HG03558 (cell line): ENCODE data around the gene WIPI1.

Experiments
- ATAC-seq: cut with Tn5 transposase; IDR thresholded peaks from one replicate; pipeline ENCODE4 v1.9.1; 2021; ENCODE audit warnings: moderate number of reproducible peaks; ENCODE audit not compliant: unreplicated experiment; ENCODE audit errors: extremely low read depth

Gene WIPI1

DNA sequence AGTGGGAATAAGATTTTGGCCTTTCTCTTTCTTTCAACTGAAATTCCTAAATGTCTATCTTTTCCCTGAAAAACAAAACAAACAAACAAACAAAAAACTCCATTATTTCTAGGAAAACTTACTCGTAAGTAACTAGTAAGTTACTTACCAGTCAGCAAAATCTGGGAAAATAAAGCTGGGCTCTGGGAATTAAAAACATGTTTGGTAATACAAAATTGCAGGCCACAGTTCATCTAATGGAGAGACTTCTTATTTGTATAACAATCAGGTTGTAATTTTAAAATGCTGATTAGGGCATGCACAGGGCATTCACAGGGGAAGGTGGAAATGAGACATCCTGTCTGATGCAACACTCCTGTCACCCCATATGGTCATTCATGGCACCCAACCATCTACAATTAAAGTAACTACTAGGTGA is 3.8 kb upstream of the WIPI1 start:
- ATAC-seq = no peak

DNA sequence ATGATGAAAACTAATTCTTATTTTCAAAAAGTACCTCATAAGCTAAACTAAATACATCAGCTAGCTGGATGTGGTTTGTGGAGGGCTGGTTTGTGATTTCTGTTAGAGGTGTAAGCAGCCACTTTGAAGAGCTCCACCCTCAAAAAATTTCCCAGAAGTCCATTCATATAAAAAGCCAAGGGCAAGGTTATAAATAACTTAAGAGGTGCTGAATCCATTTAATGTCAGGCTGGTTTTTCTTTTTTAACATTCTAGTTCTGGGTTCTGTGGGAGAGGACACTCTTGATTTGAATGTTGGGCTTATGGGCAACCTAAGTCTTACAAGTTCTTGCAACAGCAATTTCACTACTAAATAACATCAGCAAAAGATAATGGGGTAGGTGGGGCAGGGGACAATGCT is 3.4 kb upstream of the WIPI1 start:
- ATAC-seq = no peak

DNA sequence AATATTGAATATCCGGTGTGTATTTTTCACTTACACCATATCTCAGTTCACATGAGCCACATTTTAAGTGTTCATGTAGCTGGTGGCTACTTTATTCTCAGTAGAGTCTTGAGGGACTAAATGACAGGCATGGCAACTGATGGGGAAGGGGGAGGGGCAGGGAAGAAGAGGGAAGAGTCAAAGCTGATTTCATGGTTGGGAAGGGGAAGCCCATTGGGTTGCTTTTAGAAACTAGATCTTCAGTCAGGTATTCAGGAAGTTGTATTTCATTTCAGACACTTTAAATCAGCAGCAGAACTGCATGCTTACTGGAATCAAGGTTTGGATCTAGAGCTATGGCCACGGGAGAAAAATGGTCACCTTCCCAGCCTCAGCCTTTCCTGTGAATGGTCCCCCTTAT is 2.9 kb upstream of the WIPI1 start:
- no peak for ATAC-seq

DNA sequence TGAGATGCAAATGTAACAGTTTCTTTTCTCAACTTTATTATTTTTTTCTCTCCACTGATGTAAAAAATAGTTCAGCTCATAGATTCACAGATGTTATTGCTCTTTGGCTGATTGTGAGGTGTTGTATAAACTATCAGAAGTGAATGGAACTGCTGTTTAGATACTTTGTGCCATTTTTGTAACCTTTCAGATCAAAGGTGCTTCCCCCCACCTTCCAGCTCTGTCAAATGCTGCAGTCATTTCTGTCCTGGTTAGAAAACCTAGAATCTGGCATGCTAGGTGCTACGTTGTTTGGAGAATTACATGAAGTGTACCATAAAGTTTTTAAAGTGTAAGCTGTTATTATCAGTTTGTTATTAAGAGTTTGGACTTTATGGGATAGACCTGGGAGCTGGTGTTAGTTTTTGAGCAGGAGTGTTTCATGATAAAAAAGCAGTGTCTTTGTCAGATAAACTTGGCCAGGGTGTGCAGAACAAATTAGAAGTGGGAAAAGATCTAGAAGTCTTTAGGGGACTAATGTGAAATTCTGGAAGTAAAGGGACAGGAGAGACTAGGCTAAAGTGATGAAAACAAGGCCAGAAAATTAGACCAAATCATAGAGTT is 1.8 kb upstream of the WIPI1 start:
- peak; percentile 29 for ATAC-seq

DNA sequence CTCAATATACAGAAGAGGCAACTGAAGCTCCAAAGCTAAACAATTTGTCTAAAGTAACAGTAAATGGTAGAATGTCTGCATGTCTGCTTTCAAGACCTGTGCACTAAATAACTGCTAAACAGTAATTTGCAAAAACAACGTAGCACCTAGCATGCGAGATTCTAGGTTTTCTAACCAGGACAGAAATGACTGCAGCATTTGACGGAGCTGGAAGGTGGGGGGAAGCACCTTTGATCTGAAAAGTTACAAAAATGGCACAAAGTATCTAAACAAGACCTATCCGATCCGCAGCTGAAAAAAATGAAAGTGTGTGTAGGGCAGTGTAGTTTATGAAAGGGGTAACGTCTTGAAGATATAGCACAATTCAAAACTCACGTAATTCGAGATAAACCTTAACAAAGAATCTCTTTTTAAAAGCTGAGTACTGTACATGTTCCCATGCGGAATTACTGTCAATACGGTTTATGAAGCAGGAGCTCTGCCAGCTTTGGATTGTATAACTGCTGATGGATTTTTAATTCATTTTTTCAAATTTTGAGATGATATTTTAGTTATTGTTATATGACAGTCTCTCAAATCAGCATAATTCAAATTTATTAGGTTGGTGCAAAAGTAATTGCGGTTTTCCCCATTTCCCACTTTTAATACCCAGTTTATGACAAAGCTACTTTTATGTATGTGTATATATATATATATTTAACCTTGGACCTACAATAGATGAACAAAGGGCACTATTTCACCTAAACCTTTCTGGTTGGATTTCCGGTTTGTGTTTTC is 1.2 kb upstream of the WIPI1 start:
- ATAC-seq = no peak

DNA sequence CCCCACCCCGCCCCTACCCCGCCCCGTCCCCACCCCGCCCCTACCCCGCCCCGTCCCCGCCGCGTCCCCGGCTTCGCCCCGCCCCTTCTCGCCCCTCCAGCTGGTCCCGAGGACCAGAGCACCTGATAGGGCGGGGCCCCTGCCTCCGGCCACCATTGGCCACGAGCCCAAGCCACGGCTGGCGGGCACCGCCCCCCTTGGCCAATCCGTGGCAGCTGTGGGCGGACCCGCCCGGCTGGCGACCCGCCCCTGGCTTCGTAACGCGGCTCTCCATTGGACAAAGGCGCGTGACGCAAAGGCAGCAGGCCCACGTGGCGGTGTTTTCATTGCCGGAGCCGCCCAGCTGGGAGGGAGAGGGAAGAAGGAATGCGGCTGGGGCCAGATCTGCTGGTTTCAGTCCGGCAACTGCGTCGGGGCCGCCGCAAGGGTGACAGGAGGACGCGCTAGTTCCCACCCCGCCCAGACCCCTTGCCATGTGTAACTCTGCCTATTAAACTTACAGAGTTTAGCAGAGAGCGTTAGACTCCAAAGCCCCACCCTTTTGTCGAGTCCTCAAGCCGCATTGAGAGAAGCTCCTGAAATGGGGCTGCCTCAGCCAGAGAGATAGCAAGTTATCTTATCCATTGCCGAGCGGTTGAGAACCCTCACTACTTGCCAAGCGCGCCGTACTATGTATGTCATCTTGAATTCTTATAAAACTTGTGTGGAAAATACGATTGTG is 403 bp upstream of the WIPI1 start:
- ATAC-seq = peak; percentile 43

DNA sequence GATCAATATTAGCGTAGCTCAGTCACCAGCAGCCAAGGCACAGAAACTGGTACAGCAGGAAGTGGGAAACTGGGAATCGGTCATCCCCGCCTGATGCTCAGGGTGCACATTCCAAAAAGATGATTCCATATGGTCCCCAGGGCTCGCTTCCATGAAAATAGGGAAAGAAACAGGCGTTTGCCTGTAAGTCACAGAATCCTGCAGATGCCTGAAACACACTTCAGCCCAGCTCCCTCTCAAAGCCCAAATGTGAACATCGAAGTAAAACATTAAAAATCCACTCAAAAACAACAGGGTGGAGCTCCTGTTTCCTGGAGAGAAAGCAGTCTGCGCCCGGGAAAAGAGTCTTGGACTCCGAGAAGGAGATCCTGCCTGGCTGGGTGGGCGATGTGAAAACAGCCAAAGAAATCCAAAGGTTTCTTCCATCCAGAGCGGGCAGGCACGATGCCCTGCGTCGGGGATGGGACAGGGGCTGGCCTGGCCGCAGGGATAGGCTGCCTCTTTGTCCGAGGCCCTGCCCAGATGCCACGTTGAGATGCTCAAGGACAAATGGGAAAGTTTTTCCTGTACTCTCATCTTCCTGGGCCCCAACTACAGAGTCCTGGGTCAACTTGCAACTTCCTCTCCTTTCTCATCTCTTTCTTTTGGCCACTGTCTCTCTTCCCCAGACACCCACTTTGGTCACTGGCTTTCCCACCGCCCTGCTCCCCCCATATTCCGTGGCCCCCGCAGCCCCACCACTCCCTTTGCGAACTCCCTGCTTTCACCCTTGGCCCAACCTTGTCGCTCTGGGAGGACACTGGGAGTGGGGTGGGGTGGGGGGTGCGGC is 743 bp downstream of the WIPI1 start:
- ATAC-seq = no peak

DNA sequence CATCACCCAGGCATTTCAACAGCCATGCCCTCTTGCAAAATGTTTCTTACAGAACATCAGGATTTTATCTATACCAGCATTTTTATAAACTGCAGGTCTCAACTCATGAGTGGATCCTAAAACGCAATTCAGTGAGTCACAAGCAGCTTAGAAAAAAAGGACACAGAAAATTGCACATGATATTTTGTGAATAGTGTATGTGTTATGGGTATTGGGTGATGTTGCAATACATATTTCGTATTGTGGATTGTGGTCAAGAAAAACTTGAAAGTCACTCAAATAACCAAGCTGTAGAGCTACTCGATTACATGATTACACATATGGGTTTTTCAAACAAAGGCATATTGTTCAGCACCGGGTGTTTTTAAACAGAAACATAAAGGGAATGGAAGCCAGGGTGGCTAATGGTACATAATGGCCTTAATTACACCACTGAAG is 1.4 kb downstream of the WIPI1 start:
- no peak for ATAC-seq

DNA sequence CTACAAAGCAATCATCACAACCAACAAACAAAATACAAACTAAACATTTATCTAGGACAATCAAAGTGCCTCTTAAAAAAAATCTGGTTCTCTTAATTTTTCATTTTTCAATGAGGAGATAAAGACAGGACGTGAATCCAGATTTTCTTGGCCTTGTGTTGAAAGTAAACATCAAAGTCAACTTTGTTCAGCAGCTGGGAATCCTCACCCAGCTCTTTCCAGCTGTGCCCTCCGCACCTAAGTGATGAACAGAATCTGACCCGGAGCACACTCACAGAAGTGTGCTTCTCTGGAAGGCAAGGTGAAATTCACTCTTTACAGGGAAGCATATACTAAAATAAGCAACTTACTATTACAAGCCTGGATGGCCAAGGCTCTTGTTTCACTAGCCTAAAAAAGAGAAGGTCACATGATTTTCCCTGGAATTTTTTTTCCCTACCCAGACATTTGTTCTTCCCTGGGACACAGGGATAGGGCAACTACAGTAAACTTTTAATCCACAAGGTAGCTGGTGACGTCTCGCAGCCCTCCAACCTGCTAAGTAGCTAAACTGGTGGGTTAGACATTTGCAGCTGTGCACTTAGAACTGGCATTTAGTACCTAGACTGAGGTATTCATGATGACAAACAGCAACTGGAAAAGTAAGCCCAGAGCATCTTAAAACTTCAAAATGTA is 3.2 kb downstream of the WIPI1 start:
- no peak for ATAC-seq

DNA sequence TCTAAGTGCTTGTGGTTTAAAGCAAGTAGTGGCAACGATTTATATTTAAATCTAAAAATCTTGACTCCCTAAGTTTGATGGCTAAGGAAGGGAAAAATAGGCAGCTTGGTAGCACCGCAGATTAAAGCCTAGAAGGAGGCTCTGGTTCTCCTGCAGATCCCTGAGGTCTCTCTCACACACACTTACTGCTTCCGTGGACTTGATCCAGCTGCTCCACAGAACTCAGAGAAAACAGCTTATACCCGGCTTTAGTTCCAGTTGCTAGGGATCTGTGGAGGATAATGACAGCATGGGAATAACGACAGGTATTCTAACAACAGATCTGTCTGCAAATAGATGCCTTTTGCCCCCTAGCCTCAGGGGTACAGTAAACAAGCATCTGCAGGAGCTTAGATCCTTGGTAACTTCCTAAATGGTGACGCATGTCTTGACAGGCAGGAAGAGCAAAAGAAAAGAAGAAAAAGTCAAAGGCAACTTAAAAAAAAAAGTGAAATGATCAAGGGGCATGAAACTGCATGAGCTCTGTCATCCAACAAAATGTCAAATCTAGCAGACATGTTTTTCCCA is 4.5 kb downstream of the WIPI1 start:
- ATAC-seq = no peak

DNA sequence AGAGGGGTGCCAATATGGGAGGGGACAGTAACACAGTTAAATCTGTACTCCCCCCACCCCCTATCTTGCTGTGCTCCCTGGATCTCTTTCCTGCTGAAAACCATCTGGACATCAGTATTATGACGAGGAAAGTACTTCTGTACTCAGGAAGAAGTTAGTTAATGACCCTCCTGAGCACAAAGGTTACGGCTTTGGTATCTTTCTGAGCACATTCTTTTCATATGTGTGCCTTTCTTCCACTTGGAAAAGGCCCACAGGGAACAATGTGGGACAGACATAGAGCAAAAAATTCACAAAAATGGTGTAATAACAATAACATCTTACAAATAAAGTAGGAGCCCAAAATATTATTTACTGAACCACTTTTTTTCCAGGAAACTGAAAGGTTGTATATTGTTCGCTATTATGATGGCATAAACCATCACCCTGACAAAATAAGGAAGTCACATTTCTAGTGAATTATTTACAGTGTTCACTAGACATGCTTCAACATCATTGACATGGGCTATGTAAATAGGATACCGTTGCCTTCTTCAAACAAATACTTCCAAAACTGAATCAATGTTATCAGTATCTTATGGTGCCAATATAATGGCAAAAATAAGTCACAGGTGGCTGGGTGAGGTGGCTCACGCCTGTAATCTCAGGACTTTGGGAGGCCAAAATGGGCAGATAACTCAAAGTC is 5.5 kb downstream of the WIPI1 start:
- ATAC-seq = no peak

DNA sequence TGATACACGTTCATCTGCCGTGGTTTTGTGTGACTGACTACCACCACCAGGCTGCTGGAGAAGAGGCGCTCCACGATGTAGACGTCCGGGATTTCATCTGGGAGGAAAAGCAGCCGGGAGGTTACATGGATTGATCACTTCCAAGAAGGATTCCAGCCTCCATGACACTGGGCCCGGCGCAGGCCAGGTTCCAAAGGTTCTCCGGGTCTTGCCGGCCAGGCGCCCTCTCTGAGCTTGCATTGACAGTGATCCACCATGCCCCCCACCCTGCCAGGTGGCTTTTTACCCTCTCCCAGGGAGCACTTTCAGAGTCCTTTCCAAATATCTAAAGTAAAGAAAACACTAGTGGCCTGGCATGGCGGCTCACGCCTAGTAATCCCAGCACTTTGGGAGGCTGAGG is 6.5 kb downstream of the WIPI1 start:
- ATAC-seq = no peak

DNA sequence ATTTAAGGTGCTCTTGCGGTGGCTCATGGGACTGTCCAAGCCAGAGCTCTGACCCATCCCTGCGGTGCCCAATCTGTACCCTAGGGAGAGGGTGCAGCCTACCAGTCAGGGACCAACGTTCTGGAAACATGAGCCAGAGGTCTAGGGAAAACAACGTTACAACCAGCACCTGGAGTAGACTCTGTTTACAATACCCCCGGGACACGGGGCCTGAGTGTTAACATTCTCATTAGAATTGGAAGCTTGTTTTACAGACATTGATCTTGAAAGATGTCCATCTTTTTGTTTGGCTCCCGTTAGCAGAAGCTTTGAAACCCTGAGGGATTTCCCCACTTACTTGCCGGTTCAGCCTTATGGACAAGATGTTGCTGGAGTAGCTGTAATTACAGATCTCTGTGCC is 6.9 kb downstream of the WIPI1 start:
- ATAC-seq = no peak

DNA sequence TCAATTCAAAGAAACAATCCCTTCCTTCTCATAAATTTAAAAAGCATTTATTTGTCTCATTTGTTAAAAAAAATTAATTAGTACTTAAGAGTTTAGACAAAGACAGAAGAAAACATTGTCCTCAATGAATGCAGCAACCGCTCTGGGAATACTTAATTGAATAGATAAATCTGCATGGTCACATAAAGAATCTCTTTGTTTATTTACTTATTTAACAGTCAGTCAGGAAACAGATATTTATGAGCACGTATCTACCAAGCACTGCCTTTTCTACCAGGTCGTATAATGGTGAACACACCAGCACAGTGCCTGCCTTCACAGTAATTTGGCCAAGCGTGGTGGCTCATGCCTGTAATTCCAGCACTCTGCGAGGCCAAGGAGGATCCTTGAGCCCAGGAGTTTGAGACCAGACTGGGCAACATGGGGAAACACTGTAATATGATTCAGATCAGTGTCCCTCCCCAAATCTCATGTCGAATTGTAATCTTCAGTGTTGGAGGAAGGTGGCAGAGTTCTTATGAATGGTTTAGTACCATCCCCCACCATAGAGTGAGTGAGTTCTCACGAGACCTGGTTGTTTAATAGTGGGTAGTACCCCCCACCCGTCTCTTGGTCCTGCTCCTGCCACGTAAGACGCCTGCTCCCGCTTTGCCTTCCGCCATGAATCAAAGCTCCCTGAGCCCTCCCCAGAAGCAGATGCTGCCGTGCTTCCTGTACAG is 8.1 kb downstream of the WIPI1 start:
- no peak for ATAC-seq

DNA sequence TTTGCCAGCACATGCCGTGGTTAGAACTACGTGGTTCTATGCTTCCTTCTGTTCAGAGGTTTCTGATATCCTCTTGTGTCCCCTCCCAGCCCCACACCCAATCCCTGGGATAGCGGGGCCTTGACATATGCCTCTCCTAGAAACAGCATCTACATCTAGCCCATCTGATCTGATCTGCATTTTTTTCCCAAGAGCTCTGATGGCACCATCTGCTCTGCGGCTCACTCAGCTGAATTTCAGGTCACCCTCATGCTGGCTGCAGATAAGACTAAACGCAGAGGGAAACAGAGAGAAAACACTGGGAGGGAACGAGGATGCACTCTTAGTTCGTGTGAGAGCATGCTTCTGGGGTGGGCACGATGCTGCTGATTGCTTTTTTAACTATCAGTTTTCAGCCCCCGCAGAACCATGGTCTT is 10.7 kb downstream of the WIPI1 start:
- ATAC-seq = no peak

DNA sequence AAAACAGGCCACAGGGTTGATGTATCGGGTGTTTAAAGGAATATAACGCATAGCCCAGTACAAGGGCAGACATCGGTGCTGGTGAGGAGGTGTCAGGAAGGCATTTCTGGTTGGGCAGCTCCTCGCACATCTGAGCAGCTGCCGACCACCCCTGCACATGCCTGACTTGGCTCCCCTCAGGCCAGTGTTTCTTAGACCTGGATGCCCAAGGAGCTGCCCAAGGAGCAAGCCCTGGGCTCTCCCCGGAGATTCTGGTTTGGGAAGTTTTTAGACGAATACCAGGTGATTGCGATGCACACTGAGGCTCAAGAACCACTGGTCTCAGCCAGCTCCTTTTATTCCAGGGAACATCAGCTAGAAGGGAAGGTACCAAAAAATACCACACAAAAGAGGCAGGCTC is 11.6 kb downstream of the WIPI1 start:
- ATAC-seq = no peak

DNA sequence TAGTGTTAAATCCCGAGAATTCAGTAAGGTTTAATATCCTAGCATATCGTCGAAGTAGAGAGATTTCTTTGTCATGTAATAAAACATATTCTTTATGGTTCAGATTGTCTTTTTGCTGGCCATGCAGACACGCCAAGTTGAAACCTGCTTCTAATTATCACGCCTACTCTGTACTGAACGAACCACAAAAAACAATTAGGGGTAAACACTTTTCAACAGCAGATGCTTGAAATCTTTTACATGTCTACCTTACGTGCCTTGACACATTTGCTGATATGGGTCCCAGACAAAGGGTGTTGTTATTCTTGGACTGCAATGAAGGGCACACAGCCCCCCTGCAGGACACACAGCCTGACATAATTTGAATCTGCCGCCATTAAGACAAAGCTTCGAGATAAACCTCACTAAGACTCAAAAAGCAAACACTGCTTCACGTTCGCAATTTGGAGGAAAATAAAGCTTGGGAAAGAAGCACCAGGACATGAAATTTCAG is 13.3 kb downstream of the WIPI1 start:
- no peak for ATAC-seq

DNA sequence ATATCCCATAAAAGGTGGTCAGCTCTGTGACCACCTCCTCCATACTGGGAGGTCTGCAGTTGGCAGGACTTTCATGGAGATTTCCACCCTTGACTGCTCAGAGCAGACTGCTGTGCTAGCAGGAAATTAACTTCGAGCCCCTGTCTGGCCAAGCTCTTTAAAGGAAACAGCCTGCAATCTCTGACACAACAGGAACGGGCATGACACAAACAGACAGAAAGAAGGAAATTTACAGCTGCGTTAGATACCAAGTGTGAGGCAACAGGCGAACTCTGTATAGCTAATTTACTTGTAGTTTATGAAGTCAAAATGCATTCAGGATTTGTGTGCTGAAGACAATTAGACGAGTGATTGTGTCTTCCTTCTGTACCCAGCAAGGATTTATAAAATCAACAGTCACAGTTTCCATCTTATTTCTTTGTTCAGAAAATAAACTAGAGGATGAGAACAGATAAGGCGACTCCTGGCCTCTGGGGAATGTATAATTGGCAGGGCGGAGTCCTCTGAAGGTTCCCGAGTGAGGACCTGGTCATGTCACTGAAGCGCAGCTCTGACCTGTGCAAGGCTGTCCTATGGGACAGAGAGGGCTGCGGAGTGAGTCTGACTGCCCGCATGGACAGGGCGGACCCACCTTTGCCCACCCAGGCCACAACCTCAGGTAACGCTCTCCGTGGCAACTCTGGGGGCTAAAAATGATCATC is 16.1 kb downstream of the WIPI1 start:
- no peak for ATAC-seq
